ENCODE data around the gene SUMO3.

The SUMO3 gene

GRCh38 chr21:44778983-44779382 is 38.9 kb downstream of the SUMO3 start:
- Mint-ChIP-seq H3K4me3 (no peak overlapping the region), H3K27me3 (no peaks in the 10 kb centered on the region), H3K9me3 (no peaks in the 10 kb centered on the region), H3K4me1 (peaks cover 10% of the 10 kb centered on the region), H3K27ac (no peak overlapping the region), H3K36me3 (peaks cover 18% of the 10 kb centered on the region)
- DNase-seq, result no peak
- CTCF ChIA-PET, result interaction anchor here (1.2 kb wide), 1 partner anchor 14 kb away, joined by 3 read pairs; no protein-coding TSS in a partner anchor

GRCh38 chr21:44778499-44778911 is 39.4 kb downstream of the SUMO3 start:
- DNase-seq, result no peak
- Mint-ChIP-seq H3K27me3 (no peaks in the 10 kb centered on the region), H3K9me3 (no peaks in the 10 kb centered on the region), H3K4me3 (no peak overlapping the region), H3K27ac (no peak overlapping the region), H3K4me1 (peaks cover 10% of the 10 kb centered on the region), H3K36me3 (peaks cover 18% of the 10 kb centered on the region)
- CTCF ChIA-PET, result interaction anchor here (1.2 kb wide), 1 partner anchor 15 kb away, joined by 3 read pairs; no protein-coding TSS in a partner anchor

- CTCF ChIA-PET, result no interaction called here
- H3K27ac Mint-ChIP-seq, result no peak overlapping the region
- H3K4me1 Mint-ChIP-seq, result peaks cover 10% of the 10 kb centered on the region
- H3K9me3 Mint-ChIP-seq, result no peaks in the 10 kb centered on the region
- DNase-seq, result no peak
- no peak overlapping the region for H3K4me3 Mint-ChIP-seq
- no peaks in the 10 kb centered on the region for H3K27me3 Mint-ChIP-seq
- H3K36me3 Mint-ChIP-seq, result peaks cover 16% of the 10 kb centered on the region
These were observed 39.8 kb downstream of the SUMO3 start for GRCh38 chr21:44778094-44778493.

GRCh38 chr21:44774972-44775371 is 42.9 kb downstream of the SUMO3 start:
- CTCF ChIA-PET, result interaction anchor here (1.1 to 1.4 kb wide), 2 partner anchors 14 to 26 kb away, joined by 3 to 5 read pairs; no protein-coding TSS in a partner anchor
- Mint-ChIP-seq H3K9me3 (no peaks in the 10 kb centered on the region), H3K4me1 (peaks cover 4% of the 10 kb centered on the region), H3K27ac (no peak overlapping the region), H3K27me3 (no peaks in the 10 kb centered on the region), H3K36me3 (peaks cover 31% of the 10 kb centered on the region), H3K4me3 (no peak overlapping the region)
- no peak for DNase-seq

GRCh38 chr21:44773291-44773932 is 44.5 kb downstream of the SUMO3 start:
- Mint-ChIP-seq H3K36me3 (peaks cover 38% of the 10 kb centered on the region), H3K27ac (no peak overlapping the region), H3K27me3 (no peaks in the 10 kb centered on the region), H3K9me3 (no peaks in the 10 kb centered on the region), H3K4me3 (no peak overlapping the region), H3K4me1 (no peaks in the 10 kb centered on the region)
- DNase-seq, result no peak
- CTCF ChIA-PET, result no interaction called here

- H3K36me3 Mint-ChIP-seq, result peaks cover 36% of the 10 kb centered on the region
- CTCF ChIA-PET, result interaction anchor here (0.7 kb wide), 1 partner anchor 359 kb away, joined by 3 read pairs; no protein-coding TSS in a partner anchor
These were observed 45.9 kb downstream of the SUMO3 start for GRCh38 chr21:44771896-44772525.

GRCh38 chr21:44767834-44768831 is 49.7 kb downstream of the SUMO3 start:
- DNase-seq, result no peak
- Mint-ChIP-seq H3K4me3 (no peak overlapping the region), H3K9me3 (no peaks in the 10 kb centered on the region), H3K4me1 (peaks cover 24% of the 10 kb centered on the region), H3K27me3 (peaks cover 4% of the 10 kb centered on the region), H3K36me3 (peaks cover 25% of the 10 kb centered on the region), H3K27ac (no peak overlapping the region)
- CTCF ChIA-PET, result no interaction called here

More at GRCh38 chr21:44771896-44772525, 45.9 kb downstream of the SUMO3 start:
- H3K9me3 Mint-ChIP-seq, result no peaks in the 10 kb centered on the region
- no peak overlapping the region for H3K4me3 Mint-ChIP-seq
- H3K4me1 Mint-ChIP-seq, result peaks cover 3% of the 10 kb centered on the region
- no peak overlapping the region for H3K27ac Mint-ChIP-seq
- DNase-seq, result no peak
- no peaks in the 10 kb centered on the region for H3K27me3 Mint-ChIP-seq

GRCh38 chr21:44766818-44767354 is 51.0 kb downstream of the SUMO3 start:
- no peak for DNase-seq
- Mint-ChIP-seq H3K4me1 (peaks cover 24% of the 10 kb centered on the region), H3K27ac (peak overlapping the region; percentile 74), H3K27me3 (peaks cover 4% of the 10 kb centered on the region), H3K36me3 (peaks cover 20% of the 10 kb centered on the region), H3K4me3 (no peak overlapping the region), H3K9me3 (no peaks in the 10 kb centered on the region)
- CTCF ChIA-PET, result no interaction called here

- Mint-ChIP-seq H3K4me1 (peaks cover 26% of the 10 kb centered on the region), H3K36me3 (peaks cover 17% of the 10 kb centered on the region), H3K9me3 (no peaks in the 10 kb centered on the region), H3K27me3 (peaks cover 4% of the 10 kb centered on the region), H3K4me3 (no peak overlapping the region), H3K27ac (peak overlapping the region; percentile 97)
- DNase-seq, result no peak
- CTCF ChIA-PET, result no interaction called here
These were observed 51.6 kb downstream of the SUMO3 start for GRCh38 chr21:44766014-44766817.

GRCh38 chr21:44765231-44766013 is 52.4 kb downstream of the SUMO3 start:
- peaks cover 26% of the 10 kb centered on the region for H3K4me1 Mint-ChIP-seq
- peaks cover 12% of the 10 kb centered on the region for H3K36me3 Mint-ChIP-seq
- peak; percentile 71 for DNase-seq
- peaks cover 7% of the 10 kb centered on the region for H3K27me3 Mint-ChIP-seq
- peak overlapping the region; percentile 49 for H3K4me3 Mint-ChIP-seq
- H3K27ac Mint-ChIP-seq, result peak overlapping the region; percentile 97
- CTCF ChIA-PET, result no interaction called here
- H3K9me3 Mint-ChIP-seq, result no peaks in the 10 kb centered on the region

- Mint-ChIP-seq H3K27ac (peak overlapping the region; percentile 97), H3K36me3 (peaks cover 8% of the 10 kb centered on the region), H3K9me3 (no peaks in the 10 kb centered on the region), H3K27me3 (peaks cover 7% of the 10 kb centered on the region), H3K4me1 (peaks cover 26% of the 10 kb centered on the region), H3K4me3 (no peak overlapping the region)
- no peak for DNase-seq
- CTCF ChIA-PET, result no interaction called here
These were observed 53.3 kb downstream of the SUMO3 start for GRCh38 chr21:44764319-44765230.

Data from activated naive CD4-positive, alpha-beta T cell treated with anti-CD3 and anti-CD28 coated beads, Interleukin-2, amount 10 ng/mL, durations not matched to agents 7 days and 5 days (primary cell).